ENCODE results near the gene TROAP. TPM values are rescaled to one million over a fixed set of nuclear protein-coding genes. Genes with fewer than 3 reads are reported as not detected.
"Not testable (repeated sequence)": the region's sequence is repeated elsewhere in the genome, so short reads cannot be mapped to it uniquely, and the experiment has no call there.

The TROAP gene
- total RNA-seq, 4 donors from 2014 or later: 8.0 to 28.1 (median 10.2) TPM

- peaks cover 5 to 29% of the 10 kb centered on the region in 2 donors for H3K27me3 ChIP-seq
- H3K36me3 ChIP-seq: no peaks in the 10 kb centered on the region
- H3K4me3 ChIP-seq: no peak overlapping the region
- peaks cover 0 to 25% (median 10%) of the 10 kb centered on the region in 4 donors for H3K4me1 ChIP-seq
- no peak overlapping the region for H3K27ac ChIP-seq
- H3K9me3 ChIP-seq: no peaks in the 10 kb centered on the region
- no peak for DNase-seq
- TF ChIP-seq POLR2A (IDR thresholded peaks at IDR 0.05) (no peak), CTCF (IDR thresholded peaks at IDR 0.05) (no peak)
Measured at GRCh38 chr12:49332891-49333371, 9.9 kb downstream of the TROAP start.

- not testable (repeated sequence) for H3K27ac ChIP-seq, DNase-seq, H3K4me3 ChIP-seq, H3K36me3 ChIP-seq, H3K9me3 ChIP-seq
- Histone ChIP-seq H3K27me3 (peaks cover 5 to 29% of the 10 kb centered on the region in 2 donors), H3K4me1 (peaks cover 0 to 25% (median 10%) of the 10 kb centered on the region in 4 donors)
Measured at GRCh38 chr12:49333778-49334177, 10.7 kb downstream of the TROAP start.

DNA sequence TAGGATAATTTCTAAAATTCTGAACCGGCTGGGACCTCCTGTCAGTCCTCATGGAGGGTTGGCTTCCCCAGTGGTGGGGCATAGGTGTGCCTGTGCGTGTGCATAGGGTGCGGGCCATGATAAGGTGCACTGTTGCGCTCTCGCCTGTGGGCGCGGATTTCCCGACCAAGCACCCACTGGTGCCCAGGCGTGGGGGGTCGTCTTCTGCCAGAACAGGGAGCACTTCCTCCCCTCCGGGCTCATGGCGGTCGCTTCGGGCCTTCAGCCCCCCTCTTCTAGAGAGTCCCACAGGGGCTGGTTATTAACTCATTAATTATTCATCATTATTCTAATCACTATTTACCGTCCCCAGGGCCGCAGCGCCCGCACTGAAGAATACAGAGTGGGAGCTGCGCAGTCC lies 11.2 kb downstream of the TROAP start:
- H3K4me3 ChIP-seq: no peak overlapping the region
- no peaks in the 10 kb centered on the region for H3K36me3 ChIP-seq
- H3K9me3 ChIP-seq: no peaks in the 10 kb centered on the region
- no peak for TF ChIP-seq POLR2A (IDR thresholded peaks at IDR 0.05)
- TF ChIP-seq CTCF (IDR thresholded peaks at IDR 0.05): no peak
- H3K4me1 ChIP-seq: peaks cover 0 to 29% (median 10%) of the 10 kb centered on the region in 4 donors
- DNase-seq: no peak
- peaks cover 5 to 29% of the 10 kb centered on the region in 2 donors for H3K27me3 ChIP-seq
- no peak overlapping the region for H3K27ac ChIP-seq

DNA sequence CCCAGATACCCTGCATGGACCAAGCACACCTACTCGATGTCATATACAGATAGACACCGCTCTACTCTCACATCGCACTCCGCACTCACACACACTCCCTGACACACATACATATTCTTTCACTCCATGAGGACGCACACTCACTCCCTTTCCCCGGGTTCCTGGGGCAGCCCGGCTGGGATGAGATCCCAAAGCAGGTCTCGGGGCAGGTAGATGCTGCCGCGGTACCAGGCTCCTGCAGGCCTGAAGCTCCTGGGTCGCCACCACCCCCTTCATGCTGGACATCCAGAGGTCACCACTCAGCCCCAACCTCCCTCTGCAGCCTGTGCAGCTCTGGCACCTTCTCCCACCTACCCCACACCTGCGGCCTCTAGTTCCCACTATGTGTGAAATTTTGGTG lies 11.6 kb downstream of the TROAP start:
- H3K4me1 ChIP-seq: peaks cover 0 to 33% (median 12%) of the 10 kb centered on the region in 4 donors
- no peak for DNase-seq
- H3K27me3 ChIP-seq: peaks cover 5 to 29% of the 10 kb centered on the region in 2 donors
- TF ChIP-seq CTCF (IDR thresholded peaks at IDR 0.05) (no peak), POLR2A (IDR thresholded peaks at IDR 0.05) (no peak)
- H3K4me3 ChIP-seq: no peak overlapping the region
- no peaks in the 10 kb centered on the region for H3K9me3 ChIP-seq
- no peaks in the 10 kb centered on the region for H3K36me3 ChIP-seq
- no peak overlapping the region for H3K27ac ChIP-seq

- no peak for DNase-seq
- H3K36me3 ChIP-seq: no peaks in the 10 kb centered on the region
- no peak overlapping the region for H3K4me3 ChIP-seq
- H3K27ac ChIP-seq: no peak overlapping the region
- H3K27me3 ChIP-seq: peaks cover 5 to 29% of the 10 kb centered on the region in 2 donors
- TF ChIP-seq POLR2A (IDR thresholded peaks at IDR 0.05) (no peak), CTCF (IDR thresholded peaks at IDR 0.05) (no peak)
- peaks cover 0 to 36% (median 12%) of the 10 kb centered on the region in 4 donors for H3K4me1 ChIP-seq
- no peaks in the 10 kb centered on the region for H3K9me3 ChIP-seq
Measured at GRCh38 chr12:49335118-49335954, 12.3 kb downstream of the TROAP start.

DNA sequence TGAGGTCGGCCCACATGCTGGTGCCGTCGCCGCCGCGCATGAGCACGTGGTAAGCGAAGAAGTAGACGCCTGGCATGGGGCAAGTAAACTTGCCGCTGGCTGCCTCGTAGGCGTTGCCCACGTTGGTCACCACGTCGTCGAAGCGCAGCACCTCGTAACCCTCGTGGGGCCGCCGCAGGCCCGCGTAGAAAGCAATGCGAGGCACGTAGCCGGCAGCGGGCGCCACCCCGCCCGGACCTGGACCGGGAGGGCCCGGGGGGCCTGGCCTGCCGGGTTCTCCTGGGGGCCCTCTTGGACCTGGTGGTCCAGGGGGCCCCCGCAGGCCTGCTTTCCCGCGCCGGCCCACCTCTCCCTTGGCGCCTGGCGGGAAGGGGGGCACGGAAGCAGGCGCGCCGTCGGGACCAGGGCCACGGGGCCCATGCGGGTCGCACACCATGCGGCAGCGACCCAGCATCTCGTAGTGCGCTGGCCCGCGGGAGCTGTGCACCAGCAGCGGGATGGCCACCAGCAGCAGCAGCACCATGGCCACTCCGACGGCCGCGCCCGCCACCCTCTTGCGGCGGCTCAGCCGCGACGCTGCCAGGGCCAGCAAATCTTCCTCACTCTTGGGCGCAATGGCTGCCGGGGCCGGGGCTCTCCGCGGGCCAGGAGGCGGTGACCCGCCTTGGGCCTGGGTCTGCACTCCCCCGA lies 13.0 kb downstream of the TROAP start:
- no peak for TF ChIP-seq POLR2A (IDR thresholded peaks at IDR 0.05)
- TF ChIP-seq CTCF (IDR thresholded peaks at IDR 0.05): no peak
- H3K36me3 ChIP-seq: no peaks in the 10 kb centered on the region
- no peak overlapping the region for H3K4me3 ChIP-seq
- peaks cover 0 to 35% (median 12%) of the 10 kb centered on the region in 4 donors for H3K4me1 ChIP-seq
- H3K27me3 ChIP-seq: peaks cover 5 to 29% of the 10 kb centered on the region in 2 donors
- H3K9me3 ChIP-seq: no peaks in the 10 kb centered on the region
- H3K27ac ChIP-seq: no peak overlapping the region
- DNase-seq: no peak
